HEK293 (cell line): Measurements from ENCODE around the gene DMPK.

ENCODE experiments used
- CTCF ChIA-PET: fragments of 350-600 bp; formaldehyde crosslinking; extraction: SDS; loops from one replicate; lab custom pipeline; 2021; ENCODE audit warnings: antibody characterized with exemption; lab: Yijun Ruan, JAX
- POLR2A ChIA-PET: fragments of 300-600 bp; formaldehyde crosslinking; extraction: SDS; loops from one replicate; lab custom pipeline; 2020; ENCODE audit warnings: antibody characterized with exemption, inconsistent platforms; lab: Yijun Ruan, JAX
- H3K27ac ChIP-seq: fragments of 200-500 bp; sonication (Bioruptor generic); 2 replicates; pipeline ENCODE4 v1.5.1; 2014; ENCODE audit warnings: low read depth, low read length, control low read depth, inconsistent platforms; ENCODE audit errors: extremely low read depth
- H3K36me3 ChIP-seq, 2 experiments: fragments of 200-500 bp in 1 of 2; sonication (Bioruptor generic) in 1 of 2; 1 replicate in 1 of 2; 2 replicates in 1 of 2; pipeline ENCODE4 v1.5.1; 2014 to 2017; ENCODE audit warnings: inconsistent platforms in 2 of 2, low read length in 2 of 2; ENCODE audit not compliant: control insufficient read depth in 2 of 2, insufficient read depth in 1 of 2
- H3K4me1 ChIP-seq: fragments of 200-500 bp; sonication (Bioruptor generic); 2 replicates; pipeline ENCODE4 v1.5.1; 2014; ENCODE audit warnings: mild to moderate bottlenecking, low read length, inconsistent platforms; ENCODE audit not compliant: control insufficient read depth, insufficient read depth
- H3K4me3 ChIP-seq: 2 replicates; pipeline ENCODE4 v1.5.1; 2011; ENCODE audit warnings: low read depth, mild to moderate bottlenecking, control low read depth, low read length, moderate library complexity
- H3K9me3 ChIP-seq: fragments of 200-500 bp; sonication (Bioruptor generic); 2 replicates; pipeline ENCODE4 v1.5.1; 2014; ENCODE audit warnings: low read depth, low read length, inconsistent platforms; ENCODE audit not compliant: control insufficient read depth, insufficient read depth
- GLIS2 ChIP-seq: fragments of 450-650 bp; formaldehyde crosslinking; IDR thresholded peaks from 2 replicates; pipeline ENCODE4 v1.5.1; 2016; ENCODE audit warnings: missing biosample characterization, missing genetic modification characterization
- HOXD13 ChIP-seq: sonication (generic); formaldehyde crosslinking; IDR thresholded peaks from 2 replicates; pipeline ENCODE4 v1.8.0; 2022; ENCODE audit warnings: missing genetic modification reagents, borderline replicate concordance
- KLF7 ChIP-seq: fragments of 450-650 bp; formaldehyde crosslinking; IDR thresholded peaks from 2 replicates; pipeline ENCODE4 v1.5.1; 2016; ENCODE audit warnings: missing biosample characterization, missing genetic modification characterization, borderline replicate concordance
- KLF8 ChIP-seq: fragments of 450-650 bp; formaldehyde crosslinking; IDR thresholded peaks from 2 replicates; pipeline ENCODE4 v1.5.1; 2016; ENCODE audit warnings: missing biosample characterization, missing genetic modification characterization
- OVOL3 ChIP-seq: fragments of 450-650 bp; formaldehyde crosslinking; IDR thresholded peaks from 2 replicates; pipeline ENCODE4 v1.5.1; 2016; ENCODE audit warnings: missing biosample characterization, missing genetic modification characterization
- ZBTB7A ChIP-seq: fragments of 450-650 bp; formaldehyde crosslinking; IDR thresholded peaks from 2 replicates; pipeline ENCODE4 v1.5.1; 2016; ENCODE audit warnings: low read depth, missing biosample characterization, missing genetic modification characterization
- ZNF140 ChIP-seq: fragments of 450-650 bp; formaldehyde crosslinking; IDR thresholded peaks from 2 replicates; pipeline ENCODE4 v1.5.1; 2016; ENCODE audit warnings: missing biosample characterization, missing genetic modification characterization
- ZNF391 ChIP-seq: fragments of 450-650 bp; formaldehyde crosslinking; IDR thresholded peaks from 2 replicates; pipeline ENCODE4 v1.5.1; 2016; ENCODE audit warnings: low read depth, missing biosample characterization, missing genetic modification characterization, borderline replicate concordance
- ZNF433 ChIP-seq: fragments of 450-650 bp; formaldehyde crosslinking; IDR thresholded peaks from 2 replicates; pipeline ENCODE4 v1.5.1; 2016; ENCODE audit warnings: missing biosample characterization, missing genetic modification characterization, low read depth
- ZNF560 ChIP-seq: fragments of 450-650 bp; formaldehyde crosslinking; IDR thresholded peaks from 2 replicates; pipeline ENCODE4 v1.5.1; 2017; ENCODE audit warnings: missing biosample characterization, missing genetic modification characterization, borderline replicate concordance
- ZNF585B ChIP-seq: fragments of 450-650 bp; formaldehyde crosslinking; IDR thresholded peaks from 2 replicates; pipeline ENCODE4 v1.5.1; 2016; ENCODE audit warnings: missing biosample characterization, missing genetic modification characterization
- ZNF629 ChIP-seq: fragments of 450-650 bp; formaldehyde crosslinking; IDR thresholded peaks from 2 replicates; pipeline ENCODE4 v1.5.1; 2017; ENCODE audit warnings: missing biosample characterization, missing genetic modification characterization
- TF ChIP-seq, protein P1 (sequence below): fragments of 450-650 bp; formaldehyde crosslinking; IDR thresholded peaks from 2 replicates; pipeline ENCODE4 v1.5.1; 2016; ENCODE audit warnings: missing biosample characterization, missing genetic modification characterization
- TF ChIP-seq, protein P2 (sequence below): fragments of 450-650 bp; formaldehyde crosslinking; IDR thresholded peaks from 2 replicates; pipeline ENCODE4 v1.5.1; 2017; ENCODE audit warnings: missing biosample characterization, missing genetic modification characterization
- TF ChIP-seq, protein P3 (sequence below): fragments of 450-650 bp; formaldehyde crosslinking; IDR thresholded peaks from 2 replicates; pipeline ENCODE4 v1.5.1; 2016; ENCODE audit warnings: missing biosample characterization, missing genetic modification characterization
- TF ChIP-seq, protein P4 (sequence below): fragments of 450-650 bp; formaldehyde crosslinking; IDR thresholded peaks from 2 replicates; pipeline ENCODE4 v1.5.1; 2016; ENCODE audit warnings: missing biosample characterization, missing genetic modification characterization
- TF ChIP-seq, protein P5 (sequence below): fragments of 450-650 bp; formaldehyde crosslinking; conservative IDR thresholded peaks from 2 replicates; pipeline ENCODE4 v1.5.1; 2016; ENCODE audit warnings: low read depth, missing biosample characterization, missing genetic modification characterization
- TF ChIP-seq, protein P6 (sequence below): fragments of 450-650 bp; formaldehyde crosslinking; IDR thresholded peaks from 2 replicates; pipeline ENCODE4 v1.5.1; 2016; ENCODE audit warnings: missing biosample characterization, missing genetic modification characterization

DMPK gene

DNA sequence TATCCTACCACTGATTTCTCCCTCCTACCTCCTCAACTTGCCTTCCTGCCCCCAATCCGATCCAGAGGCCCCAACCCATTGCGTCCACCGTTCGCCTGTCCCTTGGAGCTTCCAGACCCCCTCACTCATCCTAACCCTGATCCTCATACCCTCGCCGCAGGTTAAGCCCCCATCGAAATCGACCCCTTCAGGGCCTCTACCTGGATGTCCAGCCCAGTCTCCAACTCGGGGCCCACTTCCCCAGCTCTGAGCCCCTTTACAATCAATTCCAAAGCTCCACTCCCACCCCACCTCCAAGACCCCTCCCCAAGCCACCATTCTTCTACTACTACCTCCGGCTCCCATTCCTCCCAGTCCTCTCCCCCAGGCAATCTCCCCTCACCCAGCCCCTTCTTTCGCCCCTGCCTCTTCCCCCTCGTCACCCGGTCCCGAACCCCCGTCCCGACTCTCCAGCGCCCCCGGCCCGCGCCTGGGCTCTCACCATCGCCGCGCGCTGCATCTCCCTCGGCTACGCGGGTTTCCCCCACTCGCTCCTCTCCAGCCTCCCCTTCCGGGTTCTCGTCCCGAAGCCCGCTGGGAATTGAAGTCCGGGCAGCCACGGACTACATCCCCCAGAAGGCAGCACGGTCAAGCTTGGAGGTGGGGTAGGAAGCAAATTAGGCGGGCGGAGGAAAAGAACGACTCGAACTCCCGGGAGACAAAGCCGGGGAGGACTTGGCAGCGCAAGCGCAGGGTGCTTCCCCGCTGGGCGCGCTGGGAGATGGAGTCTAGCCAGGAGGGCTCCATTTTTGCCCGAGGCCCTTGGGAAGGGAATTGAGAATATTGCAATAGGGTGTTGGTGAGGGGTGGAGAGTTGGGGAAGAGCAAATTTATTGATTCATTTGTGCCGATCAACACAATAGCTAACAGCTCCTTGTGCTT lies 51.7 kb downstream of the DMPK start, which contains the start of gene FBXO46:
TSS of gene FBXO46 (minus strand) at position 529 of the 921 bp plus-strand sequence. CDS start 17,401 bp downstream, outside the sequence.
- Histone ChIP-seq H3K27ac (peak within 1 kb of the TSS; percentile 44; the same call in 1 of the 2 replicates), H3K9me3 (no peaks in the 10 kb centered on the region), H3K4me3 (peak within 1 kb of the TSS; percentile 66), H3K36me3 (peaks cover 0 to 3% of the 10 kb centered on the region in 2 experiments; a peak in 1 of 3 replicates), H3K4me1 (peaks cover 5% of the 10 kb centered on the region; the same call in 1 of the 2 replicates)
- ChIA-PET POLR2A (interaction anchor here (0.5 to 3.2 kb wide), 23 partner anchors 8 to 1426 kb away, joined by 3 to 64 read pairs (median 3); partner anchors contain the start of genes MYPOP, QPCTL, SIX5 and SNRPD2), CTCF (interaction anchor here (0.6 to 1.9 kb wide), 9 partner anchors 27 to 328 kb away, joined by 3 to 7 read pairs (median 4); partner anchors contain the start of genes QPCTL and SIX5)
- TF ChIP-seq ZBTB7A (tag by site-specific recombination) (no peak), GLIS2 (tag by site-specific recombination) (peak; percentile 59; the same call in 1 of the 2 replicates), ZNF433 (tag by site-specific recombination) (no peak), ZNF560 (tag by site-specific recombination) (no peak), ZNF585B (tag by site-specific recombination) (no peak), ZNF140 (tag by site-specific recombination) (no peak), ZNF391 (tag by site-specific recombination) (0 out of 2 replicates have a peak, but pooled peaks have one; percentile 13), KLF7 (tag by site-specific recombination) (no peak; the same call in 1 of the 2 replicates), OVOL3 (tag by site-specific recombination) (no peak; the same call in 1 of the 2 replicates), ZNF629 (peak; percentile 46), HOXD13 (CRISPR knock-in tag) (no peak), KLF8 (tag by site-specific recombination) (peak; percentile 77)
- TF ChIP-seq, protein P1, sequence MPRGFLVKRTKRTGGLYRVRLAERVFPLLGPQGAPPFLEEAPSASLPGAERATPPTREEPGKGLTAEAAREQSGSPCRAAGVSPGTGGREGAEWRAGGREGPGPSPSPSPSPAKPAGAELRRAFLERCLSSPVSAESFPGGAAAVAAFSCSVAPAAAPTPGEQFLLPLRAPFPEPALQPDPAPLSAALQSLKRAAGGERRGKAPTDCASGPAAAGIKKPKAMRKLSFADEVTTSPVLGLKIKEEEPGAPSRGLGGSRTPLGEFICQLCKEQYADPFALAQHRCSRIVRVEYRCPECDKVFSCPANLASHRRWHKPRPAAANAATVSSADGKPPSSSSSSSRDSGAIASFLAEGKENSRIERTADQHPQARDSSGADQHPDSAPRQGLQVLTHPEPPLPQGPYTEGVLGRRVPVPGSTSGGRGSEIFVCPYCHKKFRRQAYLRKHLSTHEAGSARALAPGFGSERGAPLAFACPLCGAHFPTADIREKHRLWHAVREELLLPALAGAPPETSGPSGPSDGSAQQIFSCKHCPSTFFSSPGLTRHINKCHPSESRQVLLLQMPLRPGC = no peak
- TF ChIP-seq, protein P2, sequence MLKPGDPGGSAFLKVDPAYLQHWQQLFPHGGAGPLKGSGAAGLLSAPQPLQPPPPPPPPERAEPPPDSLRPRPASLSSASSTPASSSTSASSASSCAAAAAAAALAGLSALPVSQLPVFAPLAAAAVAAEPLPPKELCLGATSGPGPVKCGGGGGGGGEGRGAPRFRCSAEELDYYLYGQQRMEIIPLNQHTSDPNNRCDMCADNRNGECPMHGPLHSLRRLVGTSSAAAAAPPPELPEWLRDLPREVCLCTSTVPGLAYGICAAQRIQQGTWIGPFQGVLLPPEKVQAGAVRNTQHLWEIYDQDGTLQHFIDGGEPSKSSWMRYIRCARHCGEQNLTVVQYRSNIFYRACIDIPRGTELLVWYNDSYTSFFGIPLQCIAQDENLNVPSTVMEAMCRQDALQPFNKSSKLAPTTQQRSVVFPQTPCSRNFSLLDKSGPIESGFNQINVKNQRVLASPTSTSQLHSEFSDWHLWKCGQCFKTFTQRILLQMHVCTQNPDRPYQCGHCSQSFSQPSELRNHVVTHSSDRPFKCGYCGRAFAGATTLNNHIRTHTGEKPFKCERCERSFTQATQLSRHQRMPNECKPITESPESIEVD (tag by site-specific recombination) = no peak
- TF ChIP-seq, protein P3, sequence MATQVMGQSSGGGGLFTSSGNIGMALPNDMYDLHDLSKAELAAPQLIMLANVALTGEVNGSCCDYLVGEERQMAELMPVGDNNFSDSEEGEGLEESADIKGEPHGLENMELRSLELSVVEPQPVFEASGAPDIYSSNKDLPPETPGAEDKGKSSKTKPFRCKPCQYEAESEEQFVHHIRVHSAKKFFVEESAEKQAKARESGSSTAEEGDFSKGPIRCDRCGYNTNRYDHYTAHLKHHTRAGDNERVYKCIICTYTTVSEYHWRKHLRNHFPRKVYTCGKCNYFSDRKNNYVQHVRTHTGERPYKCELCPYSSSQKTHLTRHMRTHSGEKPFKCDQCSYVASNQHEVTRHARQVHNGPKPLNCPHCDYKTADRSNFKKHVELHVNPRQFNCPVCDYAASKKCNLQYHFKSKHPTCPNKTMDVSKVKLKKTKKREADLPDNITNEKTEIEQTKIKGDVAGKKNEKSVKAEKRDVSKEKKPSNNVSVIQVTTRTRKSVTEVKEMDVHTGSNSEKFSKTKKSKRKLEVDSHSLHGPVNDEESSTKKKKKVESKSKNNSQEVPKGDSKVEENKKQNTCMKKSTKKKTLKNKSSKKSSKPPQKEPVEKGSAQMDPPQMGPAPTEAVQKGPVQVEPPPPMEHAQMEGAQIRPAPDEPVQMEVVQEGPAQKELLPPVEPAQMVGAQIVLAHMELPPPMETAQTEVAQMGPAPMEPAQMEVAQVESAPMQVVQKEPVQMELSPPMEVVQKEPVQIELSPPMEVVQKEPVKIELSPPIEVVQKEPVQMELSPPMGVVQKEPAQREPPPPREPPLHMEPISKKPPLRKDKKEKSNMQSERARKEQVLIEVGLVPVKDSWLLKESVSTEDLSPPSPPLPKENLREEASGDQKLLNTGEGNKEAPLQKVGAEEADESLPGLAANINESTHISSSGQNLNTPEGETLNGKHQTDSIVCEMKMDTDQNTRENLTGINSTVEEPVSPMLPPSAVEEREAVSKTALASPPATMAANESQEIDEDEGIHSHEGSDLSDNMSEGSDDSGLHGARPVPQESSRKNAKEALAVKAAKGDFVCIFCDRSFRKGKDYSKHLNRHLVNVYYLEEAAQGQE (tag by site-specific recombination) = peak; percentile 31; the same call in 1 of the 2 replicates
- TF ChIP-seq, protein P4, sequence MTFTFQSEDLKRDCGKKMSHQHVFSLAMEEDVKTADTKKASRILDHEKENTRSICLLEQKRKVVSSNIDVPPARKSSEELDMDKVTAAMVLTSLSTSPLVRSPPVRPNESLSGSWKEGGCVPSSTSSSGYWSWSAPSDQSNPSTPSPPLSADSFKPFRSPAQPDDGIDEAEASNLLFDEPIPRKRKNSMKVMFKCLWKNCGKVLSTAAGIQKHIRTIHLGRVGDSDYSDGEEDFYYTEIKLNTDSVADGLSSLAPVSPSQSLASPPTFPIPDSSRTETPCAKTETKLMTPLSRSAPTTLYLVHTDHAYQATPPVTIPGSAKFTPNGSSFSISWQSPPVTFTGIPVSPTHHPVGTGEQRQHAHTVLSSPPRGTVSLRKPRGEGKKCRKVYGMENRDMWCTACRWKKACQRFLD (tag by site-specific recombination) = no peak
- TF ChIP-seq, protein P5, sequence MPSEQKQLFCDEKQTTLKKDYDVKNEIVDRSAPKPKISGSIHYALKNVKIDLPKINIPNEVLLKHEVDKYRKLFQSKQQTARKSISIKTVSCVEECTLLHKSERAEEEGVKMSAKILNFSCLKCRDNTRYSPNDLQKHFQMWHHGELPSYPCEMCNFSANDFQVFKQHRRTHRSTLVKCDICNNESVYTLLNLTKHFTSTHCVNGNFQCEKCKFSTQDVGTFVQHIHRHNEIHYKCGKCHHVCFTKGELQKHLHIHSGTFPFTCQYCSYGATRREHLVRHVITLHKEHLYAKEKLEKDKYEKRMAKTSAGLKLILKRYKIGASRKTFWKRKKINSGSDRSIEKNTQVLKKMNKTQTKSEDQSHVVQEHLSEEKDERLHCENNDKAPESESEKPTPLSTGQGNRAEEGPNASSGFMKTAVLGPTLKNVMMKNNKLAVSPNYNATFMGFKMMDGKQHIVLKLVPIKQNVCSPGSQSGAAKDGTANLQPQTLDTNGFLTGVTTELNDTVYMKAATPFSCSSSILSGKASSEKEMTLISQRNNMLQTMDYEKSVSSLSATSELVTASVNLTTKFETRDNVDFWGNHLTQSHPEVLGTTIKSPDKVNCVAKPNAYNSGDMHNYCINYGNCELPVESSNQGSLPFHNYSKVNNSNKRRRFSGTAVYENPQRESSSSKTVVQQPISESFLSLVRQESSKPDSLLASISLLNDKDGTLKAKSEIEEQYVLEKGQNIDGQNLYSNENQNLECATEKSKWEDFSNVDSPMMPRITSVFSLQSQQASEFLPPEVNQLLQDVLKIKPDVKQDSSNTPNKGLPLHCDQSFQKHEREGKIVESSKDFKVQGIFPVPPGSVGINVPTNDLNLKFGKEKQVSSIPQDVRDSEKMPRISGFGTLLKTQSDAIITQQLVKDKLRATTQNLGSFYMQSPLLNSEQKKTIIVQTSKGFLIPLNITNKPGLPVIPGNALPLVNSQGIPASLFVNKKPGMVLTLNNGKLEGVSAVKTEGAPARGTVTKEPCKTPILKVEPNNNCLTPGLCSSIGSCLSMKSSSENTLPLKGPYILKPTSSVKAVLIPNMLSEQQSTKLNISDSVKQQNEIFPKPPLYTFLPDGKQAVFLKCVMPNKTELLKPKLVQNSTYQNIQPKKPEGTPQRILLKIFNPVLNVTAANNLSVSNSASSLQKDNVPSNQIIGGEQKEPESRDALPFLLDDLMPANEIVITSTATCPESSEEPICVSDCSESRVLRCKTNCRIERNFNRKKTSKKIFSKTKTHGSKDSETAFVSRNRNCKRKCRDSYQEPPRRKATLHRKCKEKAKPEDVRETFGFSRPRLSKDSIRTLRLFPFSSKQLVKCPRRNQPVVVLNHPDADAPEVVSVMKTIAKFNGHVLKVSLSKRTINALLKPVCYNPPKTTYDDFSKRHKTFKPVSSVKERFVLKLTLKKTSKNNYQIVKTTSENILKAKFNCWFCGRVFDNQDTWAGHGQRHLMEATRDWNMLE (tag by site-specific recombination) = 0 out of 2 replicates have a peak, but pooled peaks have one; percentile 10
- TF ChIP-seq, protein P6, sequence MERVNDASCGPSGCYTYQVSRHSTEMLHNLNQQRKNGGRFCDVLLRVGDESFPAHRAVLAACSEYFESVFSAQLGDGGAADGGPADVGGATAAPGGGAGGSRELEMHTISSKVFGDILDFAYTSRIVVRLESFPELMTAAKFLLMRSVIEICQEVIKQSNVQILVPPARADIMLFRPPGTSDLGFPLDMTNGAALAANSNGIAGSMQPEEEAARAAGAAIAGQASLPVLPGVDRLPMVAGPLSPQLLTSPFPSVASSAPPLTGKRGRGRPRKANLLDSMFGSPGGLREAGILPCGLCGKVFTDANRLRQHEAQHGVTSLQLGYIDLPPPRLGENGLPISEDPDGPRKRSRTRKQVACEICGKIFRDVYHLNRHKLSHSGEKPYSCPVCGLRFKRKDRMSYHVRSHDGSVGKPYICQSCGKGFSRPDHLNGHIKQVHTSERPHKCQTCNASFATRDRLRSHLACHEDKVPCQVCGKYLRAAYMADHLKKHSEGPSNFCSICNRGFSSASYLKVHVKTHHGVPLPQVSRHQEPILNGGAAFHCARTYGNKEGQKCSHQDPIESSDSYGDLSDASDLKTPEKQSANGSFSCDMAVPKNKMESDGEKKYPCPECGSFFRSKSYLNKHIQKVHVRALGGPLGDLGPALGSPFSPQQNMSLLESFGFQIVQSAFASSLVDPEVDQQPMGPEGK = peak; percentile 91
